NCI-H2081 treated with DMSO at 0.1 percent for 48 hours (cell line): Measurements from ENCODE around the gene SLC37A3.
"Not testable (repeated sequence)": the region's sequence is repeated elsewhere in the genome, so short reads cannot be mapped to it uniquely, and the experiment has no call there.

ENCODE experiments used
- DNase-seq: peaks from one replicate; lab custom pipeline; 2025; lab: John Stamatoyannopoulos, UW

Gene SLC37A3

GRCh38 chr7:140348161-140348849 lies 50.0 kb downstream of the SLC37A3 start:
- no peak for DNase-seq

GRCh38 chr7:140347218-140347617 lies 51.1 kb downstream of the SLC37A3 start:
- DNase-seq = no peak

GRCh38 chr7:140345426-140345825 lies 52.9 kb downstream of the SLC37A3 start:
- DNase-seq = no peak

DNA sequence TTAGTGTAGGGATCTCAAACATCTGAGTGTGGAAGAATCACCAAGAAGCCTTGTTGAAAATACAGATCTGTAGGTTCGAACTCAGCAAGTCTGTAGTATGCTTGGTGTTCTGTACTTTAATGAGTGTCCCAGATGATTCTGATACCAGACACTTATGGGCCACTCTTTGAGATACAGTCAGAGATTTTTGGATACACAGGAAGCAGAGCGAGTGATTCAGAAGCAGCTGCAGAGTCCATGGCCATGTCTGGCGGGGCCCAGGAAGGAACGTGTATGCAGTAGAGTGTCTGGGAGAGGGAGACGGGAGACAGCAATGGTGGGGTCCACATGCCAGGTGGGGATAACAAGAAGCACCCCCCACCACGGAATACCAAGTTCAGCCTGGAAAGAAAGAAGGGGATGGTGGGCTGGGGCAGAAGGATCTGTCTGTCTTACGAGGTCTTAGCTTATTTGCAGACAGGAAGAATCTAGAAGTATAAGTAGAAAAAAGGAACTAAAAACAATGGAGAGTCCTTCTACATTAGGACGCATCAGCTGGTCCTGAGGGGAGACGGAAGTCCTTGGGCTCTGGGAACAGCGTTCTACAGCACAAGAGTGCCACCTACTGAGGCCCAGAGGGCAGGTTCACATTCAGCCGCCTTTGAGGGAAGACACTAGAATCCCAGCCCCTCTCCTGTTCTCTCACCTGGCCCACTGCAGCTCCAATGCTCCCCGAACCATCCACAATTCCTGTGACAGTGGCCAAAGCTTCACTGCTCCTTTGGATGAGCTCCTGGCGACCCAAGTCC lies 55.4 kb downstream of the SLC37A3 start:
- DNase-seq = no peak

- not testable (repeated sequence) for DNase-seq
Observed at GRCh38 chr7:140338959-140339358, 59.4 kb downstream of the SLC37A3 start.

GRCh38 chr7:140334341-140335057 lies 63.8 kb downstream of the SLC37A3 start:
- DNase-seq = no peak

DNA sequence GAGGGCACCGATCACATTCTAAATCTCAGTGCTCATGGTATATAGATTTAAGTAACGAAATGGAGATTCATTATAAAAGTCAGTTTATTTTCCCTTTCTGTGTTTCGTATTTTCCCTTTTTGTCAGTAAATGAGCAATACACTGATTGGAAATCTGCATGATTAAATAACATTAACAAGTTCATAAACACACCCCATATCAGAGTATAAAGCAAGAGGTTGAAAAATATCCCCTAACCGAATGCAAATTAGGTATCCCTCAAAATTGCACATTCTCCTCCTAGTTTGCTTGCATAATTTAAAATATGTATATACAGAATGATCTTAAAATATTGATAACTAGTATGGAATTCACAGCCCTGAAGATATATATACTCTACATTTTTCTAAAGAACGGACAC lies 64.6 kb downstream of the SLC37A3 start:
- DNase-seq = no peak

DNA sequence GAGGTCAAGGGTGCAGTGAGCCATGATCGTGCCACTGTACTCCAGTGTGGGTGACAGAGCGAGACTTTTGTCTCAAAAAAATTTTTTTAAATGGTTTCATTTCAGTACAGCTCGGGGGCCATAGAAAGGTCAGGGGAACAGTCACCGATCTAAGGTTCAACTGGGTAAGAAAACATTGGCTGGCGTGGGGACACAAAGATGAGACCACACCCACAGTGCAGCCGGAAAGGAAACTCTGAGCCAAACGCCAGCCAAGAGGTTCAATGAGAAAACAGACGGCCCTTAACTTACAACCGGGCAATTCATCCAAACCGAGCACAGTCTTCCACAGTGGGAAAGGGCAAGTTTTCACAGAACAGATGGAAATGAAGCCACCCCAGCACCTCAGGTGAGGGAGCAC lies 65.1 kb downstream of the SLC37A3 start:
- DNase-seq = no peak

DNA sequence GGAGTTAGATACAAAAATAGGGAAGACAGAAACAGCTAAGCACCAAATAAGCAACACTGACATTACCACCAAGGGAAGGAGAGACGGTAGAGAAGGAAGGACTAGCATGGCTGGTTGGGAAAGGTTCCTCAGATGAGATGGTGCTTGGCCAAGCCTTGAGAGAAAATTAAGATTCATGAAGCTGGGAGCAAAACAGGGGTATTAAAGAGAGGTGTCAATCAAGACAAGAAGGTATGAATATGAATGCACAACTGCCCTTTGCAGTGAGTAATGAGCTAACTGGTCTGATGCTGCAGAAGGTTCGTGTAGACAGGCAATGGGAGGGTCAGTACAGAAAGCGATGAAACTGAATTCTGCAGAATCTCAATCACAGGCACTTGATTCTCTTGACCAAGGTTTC lies 67.7 kb downstream of the SLC37A3 start:
- DNase-seq = no peak

DNA sequence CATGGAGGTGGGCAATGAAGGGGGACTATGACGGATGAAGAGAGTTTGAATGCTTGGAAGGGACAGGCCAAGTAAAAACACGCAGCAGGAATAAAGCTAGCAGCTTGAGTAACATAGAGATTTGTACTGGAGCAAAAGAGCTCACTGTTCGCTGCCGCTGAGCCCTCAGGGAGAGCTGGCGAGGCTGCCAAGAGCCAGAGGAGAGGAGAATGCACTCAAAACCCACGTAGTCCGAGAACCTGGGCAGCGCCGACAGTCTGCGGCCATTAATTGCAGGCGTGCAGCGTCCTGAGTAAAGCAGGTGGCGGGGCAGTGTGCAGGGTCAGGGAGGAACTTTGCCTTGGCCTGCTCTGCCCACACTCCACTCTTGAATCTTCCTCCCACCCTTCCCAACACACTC lies 68.2 kb downstream of the SLC37A3 start:
- no peak for DNase-seq

GRCh38 chr7:140327261-140327661 lies 71.1 kb downstream of the SLC37A3 start:
- no peak for DNase-seq

DNA sequence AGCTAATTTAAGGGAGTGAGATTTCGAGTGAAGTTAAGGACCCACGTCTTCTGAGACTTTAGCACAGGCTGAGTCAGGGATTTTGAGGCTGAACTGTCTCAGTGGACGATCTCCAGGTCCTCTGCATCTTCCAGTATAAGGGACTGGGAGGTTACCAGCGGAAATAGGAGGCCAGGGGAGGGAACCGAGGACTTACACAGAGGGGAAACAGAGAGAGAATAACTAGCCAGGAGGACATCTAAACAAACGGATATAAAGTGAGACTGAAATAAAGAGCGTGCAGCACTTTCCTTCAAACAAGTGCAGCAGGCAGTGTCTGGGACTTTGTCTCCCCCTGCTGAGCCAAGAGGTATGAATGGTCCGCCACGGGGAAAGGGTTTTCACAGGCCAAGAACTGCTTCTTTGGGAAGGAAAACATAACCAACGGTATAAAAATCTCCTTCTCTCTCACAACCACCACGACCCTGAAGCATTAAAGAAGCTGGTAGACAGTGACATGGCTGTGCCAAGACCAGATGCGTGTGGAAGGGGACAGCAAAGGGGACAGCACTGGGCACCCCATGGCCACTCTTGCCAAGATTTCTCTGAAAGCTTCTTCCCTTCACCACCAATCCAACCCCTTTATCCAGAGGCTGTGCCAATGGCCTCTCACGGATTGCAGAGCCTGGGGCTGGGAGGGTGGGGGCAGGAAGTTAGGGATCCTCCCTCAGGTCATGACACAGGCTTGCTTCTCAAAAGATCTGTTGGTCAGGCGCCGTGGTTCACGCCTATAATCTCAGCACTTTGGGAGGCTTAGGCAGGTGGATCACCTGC lies 72.0 kb downstream of the SLC37A3 start:
- no peak for DNase-seq

DNA sequence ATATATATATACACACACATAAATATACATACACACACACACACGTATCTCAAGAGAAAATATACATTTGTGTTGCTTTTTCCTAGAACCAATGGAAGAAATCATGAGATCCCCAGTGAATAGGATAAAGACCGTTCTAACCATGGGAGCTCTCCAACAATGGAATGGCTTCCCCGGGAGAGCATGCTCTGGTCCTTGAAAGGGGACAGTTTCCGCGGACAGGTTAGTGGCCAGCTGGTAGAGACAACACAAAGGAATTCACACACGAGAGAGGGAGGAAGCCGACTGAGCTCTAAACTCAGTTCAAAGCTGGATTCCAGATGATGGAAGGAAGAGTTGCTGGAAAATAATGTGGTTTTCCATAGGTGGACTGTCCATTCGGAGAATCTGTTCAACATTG lies 72.7 kb downstream of the SLC37A3 start:
- no peak for DNase-seq

GRCh38 chr7:140324714-140325113 lies 73.6 kb downstream of the SLC37A3 start:
- DNase-seq = no peak

- DNase-seq = no peak
Observed at GRCh38 chr7:140322759-140323158, 75.6 kb downstream of the SLC37A3 start.

DNA sequence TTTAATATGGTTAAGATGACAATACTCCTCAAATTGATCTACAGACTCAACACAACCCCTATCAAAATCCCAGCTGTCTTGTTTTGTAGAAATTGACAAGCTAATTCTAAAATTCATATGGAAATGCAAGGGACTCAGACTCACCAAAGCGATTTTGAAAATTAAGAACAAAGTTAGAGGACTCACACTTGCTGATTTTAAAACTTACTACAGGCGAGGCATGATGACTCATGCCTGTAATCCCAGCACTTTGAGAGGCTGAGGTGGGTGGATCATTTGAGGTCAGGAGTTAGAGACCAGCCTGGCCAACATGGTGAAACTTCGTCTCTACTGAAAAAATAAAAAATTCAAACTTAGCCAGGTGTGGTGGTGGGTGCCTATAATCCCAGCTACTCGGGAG lies 78.3 kb downstream of the SLC37A3 start:
- DNase-seq = not testable (repeated sequence)

DNA sequence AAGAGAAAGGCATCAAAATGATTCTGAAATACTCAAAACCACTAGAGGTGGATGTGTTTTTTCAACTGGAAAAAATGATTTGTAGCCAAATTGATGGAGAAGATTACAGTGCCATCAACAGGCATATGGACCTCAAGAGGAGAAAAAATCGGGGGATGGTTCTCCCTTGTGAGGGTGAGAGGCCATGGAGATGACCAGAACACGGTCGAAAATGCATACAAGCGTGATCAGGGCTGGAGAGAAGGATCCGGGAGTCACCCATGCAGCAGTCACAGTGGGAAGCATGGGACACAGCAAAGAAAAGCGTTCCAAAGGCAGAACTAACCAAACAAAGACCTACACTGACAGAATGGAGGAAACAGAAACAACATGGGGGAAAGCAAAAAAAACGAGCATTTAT lies 80.3 kb downstream of the SLC37A3 start:
- DNase-seq = no peak

GRCh38 chr7:140317597-140317996 lies 80.7 kb downstream of the SLC37A3 start:
- no peak for DNase-seq

GRCh38 chr7:140316165-140316661 lies 82.1 kb downstream of the SLC37A3 start:
- DNase-seq = no peak

DNA sequence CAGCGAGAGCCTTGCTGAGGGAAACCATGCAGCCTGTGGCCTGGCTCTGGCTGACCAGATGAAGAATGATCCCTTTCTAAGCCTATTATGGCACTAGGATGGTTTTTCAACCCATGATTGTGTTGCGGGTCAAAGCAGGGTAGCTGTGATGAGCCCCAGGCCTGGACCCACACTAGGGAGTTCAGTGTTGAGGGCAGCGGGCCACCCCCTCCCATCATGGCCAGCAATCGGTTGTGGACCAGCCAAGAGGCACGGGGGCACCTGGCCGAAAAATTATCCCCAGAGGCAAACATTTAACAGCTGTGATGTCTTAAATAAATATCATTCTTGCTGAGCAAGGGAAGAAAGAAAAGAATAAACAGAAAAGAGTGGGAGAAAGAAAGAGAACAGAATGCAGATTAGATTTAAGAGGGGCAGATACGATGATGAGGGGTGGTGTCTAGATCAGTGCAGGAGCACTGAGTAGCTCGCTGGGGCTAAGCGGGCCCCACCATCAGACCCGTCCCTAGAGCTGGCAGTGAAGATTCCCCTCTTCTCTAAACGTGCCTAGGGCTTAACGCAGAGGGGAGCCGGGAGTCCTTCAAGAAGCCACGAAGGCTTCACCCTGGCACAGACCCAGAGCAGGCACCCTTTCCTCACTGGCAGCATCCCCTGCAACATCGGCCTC lies 82.7 kb downstream of the SLC37A3 start:
- no peak for DNase-seq
